ENCODE data around the gene FSIP1.

Gene FSIP1

GRCh38 chr15:39558421-39558820 lies 224.2 kb downstream of the FSIP1 start:
- no peak for DNase-seq (ENCODE audit: low spot score)
- TF ChIP-seq CTCF (IDR thresholded peaks at IDR 0.05; ENCODE audit: extremely low read depth, missing control alignments), result no peak

DNA sequence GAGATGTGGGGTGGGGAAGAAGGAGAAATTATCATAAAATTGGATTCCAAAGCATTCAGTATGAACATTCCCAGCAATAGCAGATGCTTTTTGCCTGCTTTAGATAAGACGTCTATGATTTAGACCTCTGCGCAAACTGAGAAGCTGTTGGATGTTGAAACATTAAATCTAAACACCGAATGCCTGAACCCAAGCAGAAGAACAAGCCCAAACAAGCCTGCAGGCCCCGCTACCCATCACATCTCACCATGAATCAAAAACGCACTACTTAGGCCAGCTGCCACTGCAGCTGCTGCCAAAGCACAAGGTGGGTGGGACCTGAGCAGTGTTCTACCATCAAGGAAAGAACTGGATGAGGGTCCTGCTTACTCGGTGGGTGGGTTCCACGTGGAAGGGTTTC lies 226.2 kb downstream of the FSIP1 start:
- no peak for TF ChIP-seq CTCF (IDR thresholded peaks at IDR 0.05; ENCODE audit: extremely low read depth, missing control alignments)
- no peak for DNase-seq (ENCODE audit: low spot score)

DNA sequence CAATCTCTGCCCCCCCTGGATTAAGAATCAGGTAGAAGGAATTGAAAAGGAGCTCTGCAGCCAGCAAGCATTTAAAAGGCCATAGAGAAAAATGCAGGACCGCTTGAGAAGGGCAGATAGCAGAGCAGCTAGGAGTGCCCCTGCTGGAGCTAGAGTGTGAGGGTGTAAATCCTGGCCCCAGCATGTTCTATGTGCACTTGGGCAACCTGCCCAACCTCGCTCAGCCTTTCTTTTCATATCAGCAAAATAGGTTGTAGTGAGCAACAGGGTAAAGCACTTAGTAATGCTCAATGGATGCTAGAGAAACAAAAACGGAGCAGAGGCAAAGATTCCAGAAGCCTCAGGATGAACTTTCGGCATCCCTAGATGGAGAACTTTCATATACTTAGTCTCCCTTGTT lies 226.8 kb downstream of the FSIP1 start:
- no peak for TF ChIP-seq CTCF (IDR thresholded peaks at IDR 0.05; ENCODE audit: extremely low read depth, missing control alignments)
- no peak for DNase-seq (ENCODE audit: low spot score)

DNA sequence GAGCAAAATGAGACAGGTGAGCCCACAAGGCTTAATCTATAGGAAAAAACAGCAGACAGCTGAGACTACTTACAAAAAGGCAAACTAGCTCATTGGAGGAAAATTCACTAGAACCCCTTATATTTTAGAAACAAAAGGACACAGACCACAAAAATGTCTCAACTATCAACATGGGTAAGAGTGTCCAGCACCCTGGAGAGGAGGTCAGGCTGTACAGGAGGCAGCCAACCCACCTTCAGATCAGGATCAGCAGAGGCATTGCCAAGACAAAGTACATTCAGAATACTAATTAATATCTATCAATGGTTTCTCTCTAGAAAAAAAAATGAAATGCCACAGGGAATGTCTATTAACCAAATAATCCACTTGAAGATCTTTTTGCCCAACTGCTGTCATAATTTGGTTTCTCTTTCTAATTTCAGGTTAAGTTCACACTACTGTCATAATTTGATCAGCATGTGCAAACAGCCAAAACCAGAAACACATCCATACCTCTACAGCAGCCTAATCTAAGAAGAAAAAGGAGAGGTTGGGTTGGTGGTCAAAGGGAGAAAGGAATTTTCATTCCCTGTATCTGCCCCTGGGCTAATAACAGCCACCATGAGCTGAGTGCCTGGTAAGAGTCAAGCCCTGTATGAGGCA lies 227.8 kb downstream of the FSIP1 start:
- no peak for TF ChIP-seq CTCF (IDR thresholded peaks at IDR 0.05; ENCODE audit: extremely low read depth, missing control alignments)
- no peak for DNase-seq (ENCODE audit: low spot score)

- no peak for DNase-seq (ENCODE audit: low spot score)
- no peak for TF ChIP-seq CTCF (IDR thresholded peaks at IDR 0.05; ENCODE audit: extremely low read depth, missing control alignments)
Observed at GRCh38 chr15:39553947-39554693, 228.5 kb downstream of the FSIP1 start.

- DNase-seq (ENCODE audit: low spot score), result no peak
- TF ChIP-seq CTCF (IDR thresholded peaks at IDR 0.05; ENCODE audit: extremely low read depth, missing control alignments), result no peak
Observed at GRCh38 chr15:39552556-39552955, 230.1 kb downstream of the FSIP1 start.

DNA sequence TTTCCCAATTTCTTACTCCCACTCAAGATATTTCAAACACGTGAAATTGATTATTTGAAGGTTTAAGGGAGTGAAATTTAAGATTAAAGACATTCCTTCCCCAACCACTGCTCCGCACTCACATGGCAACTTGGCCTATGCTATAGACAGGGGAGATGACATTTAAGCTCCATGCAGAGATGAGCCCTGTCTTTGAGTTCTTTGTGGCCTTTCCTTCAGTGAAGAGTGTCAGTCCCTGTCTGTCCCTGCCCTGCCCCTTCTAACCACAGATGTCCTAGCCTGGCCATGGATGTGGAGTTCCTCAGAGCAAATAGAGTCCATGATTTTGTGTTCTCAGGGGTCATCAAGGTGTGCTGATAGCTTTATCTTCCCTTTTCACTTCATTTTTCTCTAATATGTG lies 231.2 kb downstream of the FSIP1 start:
- DNase-seq (ENCODE audit: low spot score), result no peak
- no peak for TF ChIP-seq CTCF (IDR thresholded peaks at IDR 0.05; ENCODE audit: extremely low read depth, missing control alignments)
